NCI-H146 treated with DMSO at 0.1 percent for 48 hours (cell line): ENCODE measurements around the gene JMJD6.
"Not testable (repeated sequence)": the region's sequence is repeated elsewhere in the genome, so short reads cannot be mapped to it uniquely, and the experiment has no call there.

Experiments
- DNase-seq: peaks from one replicate; lab custom pipeline; 2025; ENCODE audit not compliant: unreplicated experiment; lab: John Stamatoyannopoulos, UW

JMJD6 gene

DNA sequence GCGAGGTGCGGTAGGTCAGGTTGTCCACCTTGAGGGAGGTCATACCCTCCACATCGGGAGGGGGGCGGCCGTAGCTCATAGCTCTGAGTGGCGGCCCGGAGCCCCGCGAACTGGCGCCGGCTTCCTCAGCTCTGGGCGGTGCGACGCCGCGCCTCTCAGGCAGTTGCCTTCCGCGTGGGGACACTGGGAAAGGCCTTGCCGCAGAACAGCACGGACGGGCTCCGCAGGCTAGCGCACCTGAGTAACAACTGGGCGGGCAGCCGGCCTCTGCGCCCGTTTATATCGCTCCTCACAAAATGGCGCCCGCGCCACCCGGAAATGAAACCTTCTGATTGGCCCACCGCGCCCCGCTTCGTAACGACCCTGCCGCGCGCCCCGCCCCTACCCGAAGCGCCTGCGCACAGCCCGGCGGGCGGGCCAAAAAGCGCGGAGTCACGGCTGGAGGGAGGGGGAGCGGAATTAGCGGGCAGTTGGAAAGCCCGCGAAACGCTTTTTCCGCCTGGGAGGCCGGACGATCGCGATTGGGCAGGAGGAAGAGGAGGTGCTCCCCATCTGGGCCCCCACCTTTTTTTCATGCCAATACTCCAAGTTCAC is 10.8 kb upstream of the JMJD6 start, which contains the start of gene SRSF2:
Gene SRSF2, minus strand, starts transcription at position 250 of the 594 bp plus-strand sequence. Its CDS starts 171 bp downstream, at position 79.
- peak; percentile 97 for DNase-seq

DNA sequence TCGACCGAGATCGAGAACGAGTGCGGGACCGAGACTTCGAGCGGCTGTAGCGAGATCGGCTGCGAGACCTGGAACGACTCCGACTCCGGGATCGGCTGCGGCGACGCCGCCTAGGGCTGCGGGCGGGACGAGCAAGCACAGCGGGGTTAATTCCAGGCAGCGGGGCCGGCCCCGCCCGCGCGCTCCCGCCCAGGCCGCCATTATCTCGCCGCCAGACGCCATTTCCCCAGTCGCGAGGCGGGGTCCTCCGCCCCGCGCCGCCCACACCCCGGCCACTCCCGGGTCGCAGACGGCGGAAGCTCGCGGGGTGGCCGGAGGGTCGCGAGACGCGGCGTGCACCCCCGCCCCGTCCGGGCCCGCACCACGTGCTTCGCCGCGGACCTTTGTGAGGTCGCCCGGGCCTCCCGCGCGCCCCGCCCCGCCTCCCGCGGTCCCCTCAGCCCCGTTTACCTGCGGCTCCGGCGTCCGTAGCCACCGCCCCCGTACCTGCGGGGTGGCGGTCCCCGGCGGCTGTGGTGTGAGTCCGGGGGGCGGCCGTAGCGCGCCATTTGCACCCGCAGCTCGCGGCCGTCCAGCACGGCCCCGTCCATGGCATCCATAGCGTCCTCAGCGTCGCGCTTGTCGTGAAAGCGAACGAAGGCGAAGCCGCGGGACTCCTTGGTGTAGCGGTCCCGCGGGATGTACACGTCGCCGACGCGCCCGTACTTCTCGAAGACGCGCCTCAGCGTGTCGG is 10.1 kb upstream of the JMJD6 start:
- peak; percentile 47 for DNase-seq

- DNase-seq = peak; percentile 41
Observed at GRCh38 chr17:76735586-76736348, 9.4 kb upstream of the JMJD6 start.

- no peak for DNase-seq
Observed at GRCh38 chr17:76735006-76735405, 8.6 kb upstream of the JMJD6 start.

- DNase-seq = no peak
Observed at GRCh38 chr17:76734080-76734840, 7.9 kb upstream of the JMJD6 start.

DNA sequence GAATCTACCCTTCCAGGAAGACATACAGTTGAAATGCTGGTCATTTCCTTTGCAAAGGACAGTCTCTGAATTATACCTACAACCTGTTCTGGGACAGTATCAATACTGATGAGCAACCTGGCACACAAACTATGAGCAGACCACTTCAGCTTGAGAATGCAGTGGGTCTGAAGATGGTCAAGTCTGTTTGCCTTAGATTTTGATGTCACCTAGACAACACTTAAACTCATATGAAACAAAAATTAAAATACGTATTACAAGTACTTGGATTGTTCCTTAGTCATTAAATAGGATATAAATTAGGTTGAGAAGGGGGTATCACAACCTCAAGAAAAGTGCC is 7.2 kb upstream of the JMJD6 start:
- DNase-seq = no peak

GRCh38 chr17:76732734-76733617 is 6.6 kb upstream of the JMJD6 start:
- no peak for DNase-seq

DNA sequence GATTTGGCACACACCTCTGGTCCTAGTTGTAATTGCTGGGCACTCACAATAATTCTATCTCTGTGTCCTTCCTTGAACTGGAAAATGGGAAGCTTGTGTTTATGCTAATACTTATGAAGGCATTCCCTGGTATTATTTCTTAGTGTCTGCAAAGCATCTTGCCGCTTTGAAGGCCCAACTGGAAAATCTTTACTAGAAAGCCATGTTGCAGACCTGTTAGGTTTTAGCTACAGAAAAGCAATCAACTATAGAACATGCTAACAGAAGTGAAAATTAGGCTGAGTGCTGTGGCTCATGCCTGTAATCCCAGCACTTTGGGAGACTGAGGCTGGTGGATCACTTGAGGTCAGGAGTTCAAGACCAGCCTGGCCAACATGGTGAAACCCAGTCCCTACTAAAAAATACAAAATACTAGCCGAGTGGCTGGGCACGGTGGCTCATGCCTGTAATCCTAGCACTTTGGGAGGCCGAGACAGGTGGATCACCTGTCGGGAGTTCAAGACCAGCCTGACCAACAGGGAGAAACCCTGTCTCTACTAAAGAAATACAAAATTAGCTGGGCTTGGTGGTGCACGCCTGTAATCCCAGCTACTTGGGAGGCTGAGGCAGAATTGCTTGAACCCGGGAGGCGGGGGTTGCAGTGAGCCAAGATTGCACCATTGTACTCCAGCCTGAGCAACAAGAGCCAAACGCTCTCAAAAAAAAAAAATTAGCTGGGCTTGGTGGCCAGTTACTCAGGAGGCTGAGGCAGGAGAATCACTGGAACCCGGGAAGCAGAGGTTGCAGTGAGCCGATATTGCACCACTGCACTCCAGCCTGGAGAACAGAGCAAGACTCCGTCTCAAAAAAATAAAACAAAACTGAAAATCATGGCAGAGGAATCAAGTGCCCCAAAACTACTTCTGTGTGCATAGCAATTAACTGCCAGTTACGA is 5.7 kb upstream of the JMJD6 start:
- DNase-seq = not testable (repeated sequence)

GRCh38 chr17:76727745-76728456 is 1.5 kb upstream of the JMJD6 start:
- no peak for DNase-seq

DNA sequence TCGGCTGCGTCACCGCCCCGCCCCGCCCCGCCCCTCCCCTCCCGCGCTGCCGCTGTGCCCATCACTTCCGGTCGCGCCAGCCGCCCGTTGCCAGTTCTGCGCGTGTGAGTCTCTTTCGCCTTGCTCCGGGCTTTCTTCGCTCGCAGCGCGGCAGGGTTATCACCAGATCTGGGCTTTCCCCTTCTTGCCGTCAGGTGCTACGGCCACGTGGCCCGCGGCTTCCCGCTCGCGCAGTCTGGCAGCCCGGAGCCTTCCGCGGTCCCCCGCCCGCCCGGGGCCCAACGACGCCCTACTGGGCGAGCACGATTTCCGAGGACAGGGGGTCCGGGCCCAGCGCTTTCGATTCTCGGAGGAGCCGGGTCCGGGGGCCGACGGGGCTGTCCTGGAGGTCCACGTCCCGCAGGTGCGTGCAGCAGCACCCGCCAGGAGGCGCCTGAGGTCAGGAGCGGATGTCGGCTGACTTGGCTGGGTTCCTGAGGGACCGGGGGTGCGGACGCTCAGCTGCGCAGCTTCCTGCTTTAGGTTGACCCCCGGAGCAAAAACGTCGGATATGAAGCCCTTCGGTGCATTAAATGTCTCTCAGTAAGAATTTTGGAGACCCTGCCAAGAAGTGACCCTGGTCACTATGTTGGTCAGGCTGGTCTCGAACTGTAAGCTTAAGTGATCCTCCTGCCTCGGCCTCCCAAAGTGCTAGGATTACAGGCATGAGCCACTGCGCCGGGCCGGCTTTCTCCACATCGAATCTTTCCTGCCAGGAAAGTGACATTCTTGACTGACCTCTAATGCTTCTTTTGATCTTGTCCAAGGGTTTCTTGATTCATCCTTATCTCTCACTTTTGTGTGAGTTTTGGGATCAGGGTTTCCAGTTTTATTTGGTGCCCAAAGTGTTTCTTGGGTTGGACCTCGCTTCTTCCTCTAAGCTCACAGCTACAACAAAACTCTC is 641 bp upstream of the JMJD6 start, which contains the start of gene METTL23:
Gene METTL23, plus strand, starts transcription at position 64 of the 943 bp plus-strand sequence. CDS start 2,872 bp downstream, outside the sequence.
- DNase-seq = peak; percentile 58

- no peak for DNase-seq
Observed at GRCh38 chr17:76725580-76726230, 701 bp downstream of the JMJD6 start.

- no peak for DNase-seq
Observed at GRCh38 chr17:76723812-76724211, 2.6 kb downstream of the JMJD6 start.

DNA sequence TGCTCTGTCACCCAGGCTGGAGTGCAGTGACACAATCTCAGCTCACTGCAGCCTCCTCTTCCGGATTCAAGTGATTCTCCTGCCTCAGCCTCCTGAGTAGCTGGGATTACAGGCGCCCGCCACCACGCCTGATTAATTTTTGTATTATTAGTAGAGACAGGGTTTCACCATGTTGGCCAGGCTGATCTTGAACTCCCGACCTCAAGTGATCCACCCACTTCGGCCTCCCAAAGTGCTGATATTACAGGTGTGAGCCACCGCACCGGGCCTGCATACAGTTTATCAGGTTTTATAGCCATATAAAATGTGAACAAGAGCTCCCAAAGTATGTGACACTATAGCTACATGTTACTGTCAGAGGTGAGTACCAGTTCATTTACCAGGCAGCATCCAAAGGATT is 3.4 kb downstream of the JMJD6 start:
- DNase-seq = not testable (repeated sequence)

DNA sequence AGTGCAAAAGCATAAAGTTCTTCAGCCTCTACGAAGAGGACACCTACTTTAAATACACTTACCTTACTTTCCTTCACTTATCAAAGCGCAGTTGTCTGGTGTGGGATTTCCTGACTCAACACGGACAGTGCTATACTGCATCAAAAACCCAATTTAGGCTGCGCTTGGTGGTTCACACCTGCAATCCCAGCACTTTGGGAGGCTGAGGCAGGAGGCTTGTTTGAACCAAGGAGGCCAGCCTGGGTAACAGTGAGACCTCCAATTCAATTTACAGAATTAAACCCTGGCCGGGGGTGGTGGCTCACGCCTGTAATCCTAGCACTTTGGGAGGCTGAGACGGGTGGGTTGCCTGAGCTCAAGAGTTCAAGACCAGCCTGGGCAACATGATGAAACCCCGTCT is 4.1 kb downstream of the JMJD6 start:
- no peak for DNase-seq

DNA sequence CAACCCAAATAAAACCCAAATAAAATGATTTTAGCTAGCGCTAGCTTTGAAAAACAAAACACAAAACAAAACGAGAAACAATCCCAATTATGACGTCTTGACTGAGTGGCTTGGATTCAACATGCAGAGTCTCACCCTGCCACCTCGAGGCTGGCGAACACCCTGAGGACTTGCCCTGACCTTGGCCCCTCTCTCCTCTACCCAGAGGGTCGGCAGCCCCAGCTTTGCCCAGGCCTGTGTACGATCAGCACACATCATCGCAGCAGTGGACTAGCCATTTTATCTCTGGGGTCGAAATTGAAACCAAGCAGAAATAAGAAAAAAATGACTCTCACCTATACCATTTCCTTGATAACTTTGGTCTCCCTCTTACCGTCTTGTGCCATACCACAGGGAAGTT is 4.9 kb downstream of the JMJD6 start:
- no peak for DNase-seq

DNA sequence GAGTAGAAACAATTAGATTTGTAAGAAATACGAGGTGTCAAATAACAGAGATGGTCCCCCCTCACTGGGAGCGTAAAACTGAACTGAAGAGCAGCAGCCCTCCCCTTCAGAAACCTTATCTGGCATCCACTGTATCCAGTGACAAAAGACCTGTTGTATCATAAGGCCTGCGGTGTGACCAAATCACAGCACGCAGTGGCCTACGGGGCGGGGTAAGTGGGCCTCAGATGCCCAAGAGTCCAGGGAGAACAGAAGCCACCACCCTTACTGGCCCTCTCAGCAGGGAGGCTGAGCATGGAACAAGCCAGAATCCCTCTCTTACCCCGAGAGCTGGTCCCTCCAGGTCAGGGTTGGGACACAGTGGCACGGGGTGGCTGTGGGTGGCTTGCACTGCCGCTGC is 5.5 kb downstream of the JMJD6 start:
- no peak for DNase-seq

DNA sequence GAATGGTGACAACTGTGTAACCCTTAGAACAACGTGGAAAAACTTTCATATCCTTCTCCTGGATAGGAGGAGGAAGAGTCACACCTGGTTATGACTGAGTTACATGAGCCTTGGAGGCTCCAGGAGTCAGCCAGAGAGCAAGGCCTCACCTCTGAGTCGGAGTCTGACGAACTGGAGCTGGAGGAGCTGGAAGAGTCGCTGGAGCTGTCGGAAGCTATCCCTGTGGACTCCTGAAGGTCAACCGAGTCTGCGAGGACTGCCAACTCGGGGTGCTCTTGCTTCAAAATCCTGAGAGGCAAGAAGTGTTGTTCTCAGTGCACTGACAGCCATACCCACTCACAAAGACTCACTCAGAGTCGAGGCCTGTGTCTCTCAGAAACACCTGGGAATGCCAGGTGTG is 6.2 kb downstream of the JMJD6 start:
- no peak for DNase-seq
